Skeletal muscle cell (primary cell): Measurements from ENCODE around the gene BORA.
"Not testable (repeated sequence)": the region's sequence is repeated elsewhere in the genome, so short reads cannot be mapped to it uniquely, and the experiment has no call there.

Source experiments
- DNase-seq: peaks from one replicate; pipeline ENCODE4 v3.0.0-alpha.2; 2010; ENCODE audit warnings: low read depth
- H3K4me3 ChIP-seq: 2 replicates; pipeline ENCODE4 v1.5.1; 2011; ENCODE audit warnings: low read depth, mild to moderate bottlenecking, control low read depth, low read length, moderate library complexity

BORA gene

GRCh38 chr13:72757792-72758535 lies 30.2 kb downstream of the BORA start:
- H3K4me3 ChIP-seq, result no peak overlapping the region
- DNase-seq, result no peak

DNA sequence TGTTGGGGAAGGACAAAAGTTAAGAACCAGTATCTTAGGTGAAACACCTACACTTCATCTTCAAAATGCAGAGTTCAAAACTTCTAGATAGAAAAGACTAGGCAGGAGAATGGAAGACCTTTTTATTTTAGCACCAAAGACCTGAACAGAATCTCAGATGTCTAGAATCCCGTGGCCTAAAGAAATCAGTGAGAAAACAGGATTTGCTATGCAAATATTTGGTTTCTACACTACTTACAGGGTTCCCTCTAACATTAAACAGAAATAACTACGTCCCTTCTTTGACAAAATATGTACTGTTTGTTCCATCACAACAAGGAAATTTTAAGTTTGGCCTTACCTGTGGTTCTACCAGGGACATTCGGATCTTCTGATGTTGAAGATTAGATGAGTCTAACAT lies 32.5 kb downstream of the BORA start:
- no peak for DNase-seq
- no peak overlapping the region for H3K4me3 ChIP-seq

DNA sequence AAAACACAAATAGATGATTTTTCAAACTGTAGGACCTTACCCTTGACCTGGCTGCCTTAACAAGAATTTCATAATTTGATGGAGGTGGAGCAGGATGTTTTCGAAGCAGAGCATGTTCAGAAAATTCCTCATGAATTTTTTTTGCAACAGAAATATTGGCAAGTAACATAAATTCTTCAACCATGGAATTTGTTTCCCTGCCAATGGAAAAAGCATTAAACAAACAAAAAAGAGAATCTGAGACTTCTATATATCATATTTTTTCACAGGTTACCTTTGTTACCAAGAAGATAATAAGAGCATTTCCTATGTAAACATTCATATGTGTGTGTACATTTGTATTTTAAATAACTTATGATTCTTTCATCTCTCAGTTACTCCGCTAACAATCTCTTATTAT lies 35.7 kb downstream of the BORA start:
- no peak for DNase-seq
- no peak overlapping the region for H3K4me3 ChIP-seq

DNA sequence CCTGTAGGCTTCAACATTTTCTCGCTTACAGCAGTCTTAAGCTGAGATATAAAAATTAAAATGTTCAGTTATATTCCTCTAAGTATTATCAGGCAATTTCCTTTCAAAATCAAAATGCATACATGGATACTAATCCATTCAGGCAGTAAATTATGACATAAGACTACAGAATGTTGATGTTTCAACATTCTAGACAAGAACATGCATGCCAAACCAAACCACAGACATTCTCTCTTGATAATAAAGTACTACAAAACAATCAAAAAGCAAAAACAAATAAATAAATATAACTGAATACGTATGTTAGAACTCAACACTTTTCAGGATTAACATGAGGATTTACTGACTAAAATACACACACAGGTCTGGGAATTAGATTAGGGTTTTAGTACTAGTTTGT lies 46.3 kb downstream of the BORA start:
- DNase-seq, result no peak
- H3K4me3 ChIP-seq, result no peak overlapping the region

GRCh38 chr13:72781451-72782439 lies 54.0 kb downstream of the BORA start, which contains the start of the genes DIS3 and PIBF1:
DIS3 (minus strand) TSS chr13:72781900; CDS start chr13:72781832, 68 bp downstream.
PIBF1 (plus strand) TSS chr13:72782133; CDS start chr13:72783470, 1,337 bp downstream.
- H3K4me3 ChIP-seq, result peak within 1 kb of the TSS; percentile 91
- peak; percentile 95 for DNase-seq

GRCh38 chr13:72782717-72783116 lies 55.0 kb downstream of the BORA start:
- H3K4me3 ChIP-seq, result peak overlapping the region; percentile 91
- DNase-seq, result no peak

DNA sequence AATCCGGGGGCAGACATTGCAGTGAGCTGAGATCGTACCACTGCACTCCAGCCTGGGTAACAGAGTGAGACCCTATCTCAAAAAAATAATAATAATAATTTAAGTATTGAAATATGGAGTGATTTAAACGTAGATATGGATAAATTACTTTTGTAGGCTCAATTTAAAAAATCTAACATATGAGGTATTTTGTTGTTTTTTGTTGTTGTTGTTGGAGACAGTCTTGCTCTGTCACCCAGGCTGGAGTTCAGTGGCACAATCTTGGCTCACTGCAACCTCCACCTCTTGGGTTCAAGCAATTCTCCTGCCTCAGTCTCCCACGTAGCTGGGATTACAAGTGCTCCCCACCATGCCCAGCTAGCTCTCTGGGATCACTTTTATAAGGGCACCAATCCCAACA lies 57.0 kb downstream of the BORA start:
- not testable (repeated sequence) for DNase-seq, H3K4me3 ChIP-seq

- DNase-seq, result no peak
- H3K4me3 ChIP-seq, result no peak overlapping the region
Measured at GRCh38 chr13:72788831-72789230, 61.1 kb downstream of the BORA start.

DNA sequence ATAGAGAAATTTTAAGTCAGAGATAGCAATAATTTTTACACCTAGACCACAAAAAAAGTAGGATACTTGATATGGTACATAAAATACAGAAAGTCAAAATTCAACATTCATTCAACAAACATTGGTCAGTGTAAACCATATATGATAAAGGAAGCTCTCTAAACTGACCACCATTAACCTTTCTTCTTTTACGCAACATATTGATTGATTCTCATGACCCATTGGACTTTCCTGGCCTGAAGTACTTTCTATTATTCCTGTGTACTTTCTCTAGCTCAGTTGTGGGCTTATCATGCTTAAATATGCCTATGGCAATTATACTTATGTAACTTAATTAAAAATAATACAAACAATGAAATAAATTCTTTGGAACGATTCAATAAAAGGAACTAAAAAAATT lies 64.9 kb downstream of the BORA start:
- no peak for DNase-seq
- H3K4me3 ChIP-seq, result no peak overlapping the region

GRCh38 chr13:72798817-72799216 lies 71.1 kb downstream of the BORA start:
- no peak for DNase-seq
- no peak overlapping the region for H3K4me3 ChIP-seq

DNA sequence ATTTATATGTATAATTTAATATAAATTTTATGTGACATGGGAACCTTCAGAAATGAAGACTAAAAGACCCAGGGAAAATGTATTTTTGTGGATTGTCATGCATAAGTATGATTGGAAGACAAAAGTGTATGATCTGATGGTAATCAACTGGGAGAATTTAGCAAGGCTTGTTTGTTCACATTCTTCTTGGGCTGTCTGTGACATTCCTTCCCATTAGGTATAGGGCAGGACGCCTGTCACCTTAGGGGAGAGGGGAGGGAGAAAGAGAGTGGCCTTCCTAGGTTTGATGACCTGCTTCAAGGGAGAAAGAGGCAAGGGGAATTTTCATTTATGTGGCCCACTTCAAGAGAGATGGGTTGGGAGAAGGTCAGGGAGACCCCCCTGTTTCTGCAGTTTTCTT lies 76.6 kb downstream of the BORA start:
- no peak for DNase-seq
- no peak overlapping the region for H3K4me3 ChIP-seq
